Measurements from ENCODE around the gene ARRDC4.

The ARRDC4 gene

DNA sequence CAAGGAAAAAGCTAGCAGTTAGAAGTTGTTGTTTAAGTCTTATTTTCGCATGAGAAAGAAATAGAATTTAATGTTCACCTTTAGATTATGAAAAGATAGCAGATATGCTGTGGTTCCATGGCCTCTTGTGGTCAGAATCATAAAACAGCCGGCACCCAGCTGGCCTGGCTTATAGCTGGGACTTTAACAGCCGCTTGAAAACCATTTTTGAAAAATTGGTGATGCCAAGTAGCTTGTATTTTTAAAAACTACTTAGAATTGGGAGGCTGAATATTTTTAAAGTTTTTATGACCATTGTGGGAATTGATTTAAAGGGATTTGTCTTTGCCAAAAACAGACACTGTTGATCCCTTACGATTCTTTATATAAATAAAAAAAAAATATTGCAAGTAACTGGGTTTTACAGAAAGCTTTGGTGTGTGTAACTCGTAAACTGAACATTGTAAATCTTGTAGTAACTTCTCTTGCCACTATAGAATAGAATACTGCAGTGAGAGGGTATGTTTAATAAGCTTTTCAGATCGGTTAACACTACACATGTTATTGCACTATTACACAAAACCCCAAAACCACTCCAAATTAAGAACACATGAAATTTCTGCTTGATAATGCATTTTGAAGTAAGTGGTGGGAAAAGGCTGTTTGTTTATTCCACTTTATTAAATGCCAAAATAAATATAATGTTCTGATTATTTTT is 6.6 kb downstream of the ARRDC4 start:
- no peak overlapping the region for H3K9ac ChIP-seq (ENCODE audit: low read depth, low read length)
- no peak overlapping the region for H3K4me3 ChIP-seq (ENCODE audit: low read length)
- no peaks in the 10 kb centered on the region for H3K4me1 ChIP-seq (ENCODE audit: insufficient read depth, low read length)
- peaks cover 44% of the 10 kb centered on the region for H3K36me3 ChIP-seq (ENCODE audit: insufficient read depth, low read length)
- H3K27me3 ChIP-seq (ENCODE audit: insufficient read depth, low read length), result no peaks in the 10 kb centered on the region
- no peaks in the 10 kb centered on the region for H3K9me3 ChIP-seq (ENCODE audit: insufficient read depth, low read depth, low read length)
- WGBS, result 96% methylated on average over 4 of the region's 6 CpGs
- no peak overlapping the region for H3K27ac ChIP-seq (ENCODE audit: low read depth, low read length)

DNA sequence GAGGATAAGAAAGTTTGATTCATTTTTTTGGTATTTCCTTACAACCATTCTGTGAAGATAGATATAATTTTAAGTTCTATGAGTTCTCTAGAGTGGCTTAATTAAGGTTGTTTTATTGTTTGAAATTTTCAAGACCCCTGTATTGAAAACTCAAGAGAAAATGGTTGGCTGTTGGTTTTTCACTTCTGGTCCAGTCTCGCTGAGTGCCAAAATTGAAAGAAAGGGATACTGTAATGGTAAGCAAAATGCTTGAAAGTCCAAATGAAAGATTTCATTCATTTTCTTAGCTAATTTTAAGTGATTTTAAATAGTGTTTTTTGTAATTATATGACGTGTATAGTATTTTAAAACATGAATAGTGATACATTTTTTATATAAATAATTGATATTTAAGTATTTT is 7.4 kb downstream of the ARRDC4 start:
- 100% methylated on average over 1 of the region's 2 CpGs for whole genome bisulfite sequencing
- Histone ChIP-seq H3K27me3 (ENCODE audit: insufficient read depth, low read length) (no peaks in the 10 kb centered on the region), H3K9me3 (ENCODE audit: insufficient read depth, low read depth, low read length) (no peaks in the 10 kb centered on the region), H3K9ac (ENCODE audit: low read depth, low read length) (no peak overlapping the region), H3K27ac (ENCODE audit: low read depth, low read length) (no peak overlapping the region), H3K36me3 (ENCODE audit: insufficient read depth, low read length) (peaks cover 52% of the 10 kb centered on the region), H3K4me1 (ENCODE audit: insufficient read depth, low read length) (no peaks in the 10 kb centered on the region), H3K4me3 (ENCODE audit: low read length) (no peak overlapping the region)

DNA sequence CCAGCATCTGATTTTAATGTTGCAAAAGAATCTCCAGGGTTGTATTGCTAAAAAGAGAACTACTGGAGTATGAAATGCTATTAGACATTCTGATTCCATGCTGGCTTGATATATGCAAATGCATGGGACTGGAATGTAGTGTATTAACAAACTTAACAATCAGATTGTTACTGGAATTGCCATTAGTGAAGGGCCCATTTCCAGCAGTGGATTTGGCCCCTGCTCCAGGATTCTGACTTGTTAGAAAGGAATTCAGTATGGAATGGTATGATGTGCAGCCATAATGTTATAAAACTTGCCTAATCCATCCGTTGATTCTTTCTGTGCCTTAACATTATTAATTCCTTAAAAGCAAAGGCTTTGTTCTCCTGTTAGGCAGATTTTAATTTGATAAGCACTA is 7.9 kb downstream of the ARRDC4 start:
- Histone ChIP-seq H3K9ac (ENCODE audit: low read depth, low read length) (no peak overlapping the region), H3K36me3 (ENCODE audit: insufficient read depth, low read length) (peaks cover 52% of the 10 kb centered on the region), H3K27ac (ENCODE audit: low read depth, low read length) (no peak overlapping the region), H3K4me3 (ENCODE audit: low read length) (no peak overlapping the region), H3K4me1 (ENCODE audit: insufficient read depth, low read length) (no peaks in the 10 kb centered on the region), H3K27me3 (ENCODE audit: insufficient read depth, low read length) (no peaks in the 10 kb centered on the region), H3K9me3 (ENCODE audit: insufficient read depth, low read depth, low read length) (no peaks in the 10 kb centered on the region)
- no CpG with 5 or more reads among the region's 1 CpG for WGBS

DNA sequence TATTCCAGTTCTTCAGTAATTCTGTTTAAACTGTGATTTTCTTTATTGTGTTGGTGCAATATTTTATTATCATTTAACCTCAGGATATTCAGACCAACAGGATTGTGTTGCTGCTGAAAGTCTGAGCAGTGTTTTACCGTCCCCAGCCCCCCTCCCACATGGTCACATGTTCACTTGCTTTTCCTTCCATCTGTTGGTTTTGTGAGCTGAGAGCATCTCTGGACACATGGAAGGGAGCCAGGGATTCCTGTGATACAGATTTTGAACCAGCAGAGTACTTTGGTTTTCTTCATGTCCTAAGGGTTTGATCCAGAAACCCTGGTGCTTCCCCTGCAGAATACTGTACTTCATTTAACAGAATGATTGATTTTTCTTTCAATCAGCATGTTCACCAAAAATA is 11.9 kb downstream of the ARRDC4 start:
- no peaks in the 10 kb centered on the region for H3K27me3 ChIP-seq (ENCODE audit: insufficient read depth, low read length)
- WGBS, result 100% methylated on average over 1 of the region's 1 CpG
- H3K27ac ChIP-seq (ENCODE audit: low read depth, low read length), result no peak overlapping the region
- H3K36me3 ChIP-seq (ENCODE audit: insufficient read depth, low read length), result peaks cover 45% of the 10 kb centered on the region
- H3K9ac ChIP-seq (ENCODE audit: low read depth, low read length), result no peak overlapping the region
- H3K4me1 ChIP-seq (ENCODE audit: insufficient read depth, low read length), result no peaks in the 10 kb centered on the region
- no peaks in the 10 kb centered on the region for H3K9me3 ChIP-seq (ENCODE audit: insufficient read depth, low read depth, low read length)
- no peak overlapping the region for H3K4me3 ChIP-seq (ENCODE audit: low read length)

DNA sequence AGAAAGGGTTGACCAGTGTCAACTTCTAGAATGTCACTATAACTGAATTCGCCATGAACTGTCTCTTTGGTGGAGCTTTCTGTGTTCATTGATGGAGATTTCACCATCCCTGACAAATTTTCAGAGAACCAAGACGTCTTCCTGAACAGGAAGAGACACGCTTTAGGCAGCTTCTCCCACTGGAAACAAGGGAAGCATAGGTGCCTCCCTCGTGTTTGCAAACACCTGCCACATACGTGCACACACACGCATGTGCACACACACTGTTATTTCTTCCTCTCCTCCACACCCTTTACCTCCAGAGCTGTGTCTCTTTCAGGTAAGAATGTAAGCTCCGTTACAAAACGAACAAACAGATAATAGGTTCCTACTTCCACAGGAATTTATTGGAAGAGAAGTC is 15.6 kb downstream of the ARRDC4 start:
- 91% methylated on average over 7 of the region's 8 CpGs for WGBS
- no peak overlapping the region for H3K4me3 ChIP-seq (ENCODE audit: low read length)
- no peaks in the 10 kb centered on the region for H3K27me3 ChIP-seq (ENCODE audit: insufficient read depth, low read length)
- H3K27ac ChIP-seq (ENCODE audit: low read depth, low read length), result no peak overlapping the region
- H3K36me3 ChIP-seq (ENCODE audit: insufficient read depth, low read length), result peaks cover 18% of the 10 kb centered on the region
- no peaks in the 10 kb centered on the region for H3K4me1 ChIP-seq (ENCODE audit: insufficient read depth, low read length)
- H3K9ac ChIP-seq (ENCODE audit: low read depth, low read length), result no peak overlapping the region
- H3K9me3 ChIP-seq (ENCODE audit: insufficient read depth, low read depth, low read length), result no peaks in the 10 kb centered on the region

DNA sequence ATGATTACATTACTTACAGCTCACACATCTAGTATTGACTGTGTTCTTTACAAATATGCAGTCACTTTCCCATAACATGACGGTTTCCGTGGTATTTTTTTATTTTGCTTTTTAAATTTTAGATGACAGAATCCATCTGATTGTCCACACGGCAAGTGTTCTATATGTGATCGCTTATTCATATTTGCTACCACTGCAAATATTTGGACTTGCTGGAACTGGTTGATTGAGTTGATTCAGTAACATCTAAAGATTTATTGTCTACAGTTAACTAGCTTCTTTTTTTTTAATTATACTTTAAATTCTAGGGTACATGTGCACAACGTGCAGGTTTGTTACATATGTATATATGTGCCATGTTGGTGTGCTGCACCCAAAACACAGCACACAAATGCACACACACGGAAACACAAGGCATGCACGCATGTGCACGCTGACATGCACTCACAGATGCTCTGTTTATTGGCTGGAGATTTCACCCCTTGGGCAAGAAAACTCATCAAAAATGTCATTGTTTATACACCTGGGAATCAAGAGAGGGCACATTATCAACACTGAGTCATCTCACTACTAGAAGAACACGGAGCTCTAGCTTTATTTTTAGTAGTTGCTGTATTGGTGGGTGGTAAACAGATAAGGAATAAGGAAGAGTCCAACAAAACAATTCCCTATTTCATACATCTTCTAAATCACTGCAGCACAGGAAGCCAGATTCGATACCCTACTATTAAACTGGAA is 16.4 kb downstream of the ARRDC4 start:
- H3K4me3 ChIP-seq (ENCODE audit: low read length), result no peak overlapping the region
- no peaks in the 10 kb centered on the region for H3K9me3 ChIP-seq (ENCODE audit: insufficient read depth, low read depth, low read length)
- 95% methylated on average over 8 of the region's 10 CpGs for WGBS
- no peak overlapping the region for H3K27ac ChIP-seq (ENCODE audit: low read depth, low read length)
- H3K27me3 ChIP-seq (ENCODE audit: insufficient read depth, low read length), result no peaks in the 10 kb centered on the region
- H3K4me1 ChIP-seq (ENCODE audit: insufficient read depth, low read length), result no peaks in the 10 kb centered on the region
- H3K9ac ChIP-seq (ENCODE audit: low read depth, low read length), result no peak overlapping the region
- H3K36me3 ChIP-seq (ENCODE audit: insufficient read depth, low read length), result peaks cover 10% of the 10 kb centered on the region; the same call in 1 of the 2 replicates

DNA sequence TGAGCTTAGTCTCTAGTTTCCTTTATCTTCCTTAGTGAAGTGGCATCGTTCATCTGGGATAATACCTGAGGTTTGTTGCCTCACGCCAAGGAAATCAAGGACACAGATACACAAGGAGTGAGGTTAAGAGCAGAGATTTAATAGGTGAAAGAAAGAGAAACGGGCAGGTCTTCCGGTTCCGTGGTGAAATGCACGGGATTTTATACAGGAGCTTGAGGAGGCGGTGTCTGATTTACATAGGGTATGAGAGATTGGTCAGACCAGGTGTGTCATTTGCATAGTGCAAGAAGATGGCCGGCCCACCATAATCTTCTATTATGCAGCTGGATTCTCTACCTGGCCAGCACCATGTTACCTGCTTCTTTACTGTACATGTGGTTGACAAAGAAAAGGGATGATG is 17.2 kb downstream of the ARRDC4 start:
- Histone ChIP-seq H3K4me3 (ENCODE audit: low read length) (no peak overlapping the region), H3K4me1 (ENCODE audit: insufficient read depth, low read length) (no peaks in the 10 kb centered on the region), H3K36me3 (ENCODE audit: insufficient read depth, low read length) (peaks cover 2% of the 10 kb centered on the region; the same call in 1 of the 2 replicates), H3K27me3 (ENCODE audit: insufficient read depth, low read length) (no peaks in the 10 kb centered on the region), H3K9me3 (ENCODE audit: insufficient read depth, low read depth, low read length) (no peaks in the 10 kb centered on the region), H3K9ac (ENCODE audit: low read depth, low read length) (no peak overlapping the region), H3K27ac (ENCODE audit: low read depth, low read length) (no peak overlapping the region)
- 86% methylated on average over 7 of the region's 8 CpGs for WGBS

DNA sequence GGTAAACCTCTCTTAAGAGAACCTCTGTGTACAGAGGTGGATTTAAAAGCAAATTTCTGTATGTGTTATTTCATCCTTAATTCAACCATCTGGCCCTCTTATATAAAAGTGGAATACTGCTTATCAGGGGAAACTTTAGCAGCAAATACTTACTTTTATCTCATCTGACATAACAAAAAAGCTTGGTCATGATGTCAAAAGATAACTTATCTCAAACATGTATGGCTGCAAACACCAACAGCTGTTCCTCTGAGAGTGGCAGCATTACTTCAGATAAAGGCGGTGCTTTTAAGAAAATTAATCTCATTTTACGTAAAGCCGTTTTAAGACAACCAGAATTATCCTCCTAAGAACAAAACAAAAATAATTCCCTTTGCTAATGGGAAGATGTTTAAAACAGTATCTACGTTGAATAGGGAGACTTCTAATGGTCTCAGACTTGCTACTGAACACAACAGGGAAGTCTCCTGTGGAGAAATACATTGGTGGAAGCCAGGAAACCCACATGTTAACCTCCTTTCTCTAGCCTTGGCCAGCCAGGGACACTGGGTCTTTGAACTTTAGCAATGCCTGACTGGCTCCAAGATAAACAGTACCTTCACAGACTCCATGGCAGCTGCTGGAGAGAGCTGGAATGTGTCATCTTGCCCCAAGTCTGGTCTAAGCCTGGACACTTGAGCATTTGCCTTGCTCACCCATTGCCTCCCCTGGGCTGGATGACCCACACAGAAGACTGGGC is 18.1 kb downstream of the ARRDC4 start:
- Histone ChIP-seq H3K9ac (ENCODE audit: low read depth, low read length) (no peak overlapping the region), H3K4me1 (ENCODE audit: insufficient read depth, low read length) (no peaks in the 10 kb centered on the region), H3K36me3 (ENCODE audit: insufficient read depth, low read length) (no peaks in the 10 kb centered on the region), H3K27me3 (ENCODE audit: insufficient read depth, low read length) (no peaks in the 10 kb centered on the region), H3K9me3 (ENCODE audit: insufficient read depth, low read depth, low read length) (no peaks in the 10 kb centered on the region), H3K27ac (ENCODE audit: low read depth, low read length) (no peak overlapping the region), H3K4me3 (ENCODE audit: low read length) (no peak overlapping the region)
- WGBS, result 81% methylated on average over 4 of the region's 4 CpGs

DNA sequence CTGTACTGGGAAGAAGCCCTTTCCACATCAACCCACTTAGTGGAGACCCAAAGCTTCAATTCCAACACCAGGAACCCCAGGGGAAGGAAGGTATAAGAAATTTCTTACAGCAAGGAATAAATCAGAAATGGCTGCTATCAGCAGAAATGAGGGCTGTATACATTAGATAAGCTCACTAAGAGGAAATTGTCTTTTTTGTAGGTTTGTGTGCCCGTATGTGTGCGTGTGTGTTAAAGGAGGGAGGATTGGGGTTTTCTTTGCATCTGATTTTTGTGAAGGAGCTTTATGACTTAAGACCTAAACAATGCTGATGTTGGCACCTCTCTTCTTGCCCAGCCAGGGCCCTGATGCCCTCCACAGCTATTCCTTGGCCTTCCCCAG is 18.6 kb downstream of the ARRDC4 start:
- no peaks in the 10 kb centered on the region for H3K27me3 ChIP-seq (ENCODE audit: insufficient read depth, low read length)
- no peaks in the 10 kb centered on the region for H3K4me1 ChIP-seq (ENCODE audit: insufficient read depth, low read length)
- no peaks in the 10 kb centered on the region for H3K36me3 ChIP-seq (ENCODE audit: insufficient read depth, low read length)
- no peak overlapping the region for H3K27ac ChIP-seq (ENCODE audit: low read depth, low read length)
- 94% methylated on average over 2 of the region's 2 CpGs for WGBS
- no peaks in the 10 kb centered on the region for H3K9me3 ChIP-seq (ENCODE audit: insufficient read depth, low read depth, low read length)
- no peak overlapping the region for H3K9ac ChIP-seq (ENCODE audit: low read depth, low read length)
- no peak overlapping the region for H3K4me3 ChIP-seq (ENCODE audit: low read length)

DNA sequence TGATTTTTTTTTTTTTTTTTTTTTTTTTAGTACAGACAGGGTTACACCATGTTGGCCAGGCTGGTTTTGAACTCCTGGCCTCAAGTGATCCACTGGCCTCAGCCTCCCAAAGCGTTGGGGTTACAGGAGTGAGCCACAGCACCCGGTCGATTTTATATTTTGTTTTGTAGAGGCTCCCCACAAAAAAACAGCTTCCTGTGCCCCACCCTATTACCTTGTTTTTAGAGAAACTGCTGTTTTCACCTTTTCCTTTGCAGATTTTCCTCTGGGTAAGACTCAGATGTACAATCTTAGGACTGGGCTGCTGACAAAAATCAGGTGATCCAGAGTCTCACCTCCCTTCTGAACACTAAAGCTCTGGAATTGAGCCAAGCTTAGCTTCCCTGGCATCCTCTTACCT is 20.6 kb downstream of the ARRDC4 start:
- H3K27ac ChIP-seq (ENCODE audit: low read depth, low read length), result no peak overlapping the region
- no peaks in the 10 kb centered on the region for H3K9me3 ChIP-seq (ENCODE audit: insufficient read depth, low read depth, low read length)
- 96% methylated on average over 3 of the region's 3 CpGs for WGBS
- no peak overlapping the region for H3K4me3 ChIP-seq (ENCODE audit: low read length)
- H3K4me1 ChIP-seq (ENCODE audit: insufficient read depth, low read length), result no peaks in the 10 kb centered on the region
- H3K36me3 ChIP-seq (ENCODE audit: insufficient read depth, low read length), result no peaks in the 10 kb centered on the region
- no peak overlapping the region for H3K9ac ChIP-seq (ENCODE audit: low read depth, low read length)
- no peaks in the 10 kb centered on the region for H3K27me3 ChIP-seq (ENCODE audit: insufficient read depth, low read length)

DNA sequence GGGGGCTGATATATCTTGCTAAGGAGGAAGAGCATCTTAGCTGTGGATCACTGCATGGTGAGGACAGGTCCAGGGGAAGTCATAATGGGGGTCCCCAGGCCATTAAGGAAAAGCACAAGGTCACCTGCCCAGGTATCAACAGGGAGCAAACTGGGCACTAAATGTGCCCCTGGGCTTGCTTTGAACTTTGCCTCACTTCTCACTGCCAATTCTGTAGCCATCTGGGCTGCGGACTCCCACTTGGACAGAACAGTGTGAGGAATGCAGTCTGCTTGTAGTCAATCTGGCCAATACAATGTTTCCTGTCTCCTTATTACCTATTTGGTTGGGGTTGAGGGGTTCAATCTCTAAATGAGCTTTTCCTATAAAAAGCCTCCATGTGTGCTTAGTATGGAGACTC is 21.3 kb downstream of the ARRDC4 start:
- Histone ChIP-seq H3K27ac (ENCODE audit: low read depth, low read length) (no peak overlapping the region), H3K36me3 (ENCODE audit: insufficient read depth, low read length) (no peaks in the 10 kb centered on the region), H3K9ac (ENCODE audit: low read depth, low read length) (no peak overlapping the region), H3K9me3 (ENCODE audit: insufficient read depth, low read depth, low read length) (peaks cover 5% of the 10 kb centered on the region; the same call in 1 of the 2 replicates), H3K4me1 (ENCODE audit: insufficient read depth, low read length) (no peaks in the 10 kb centered on the region), H3K27me3 (ENCODE audit: insufficient read depth, low read length) (no peaks in the 10 kb centered on the region), H3K4me3 (ENCODE audit: low read length) (no peak overlapping the region)
- WGBS, result 100% methylated on average over 1 of the region's 1 CpG

Measured in HUES64 (cell line).